NCI-H2107 treated with DMSO at 0.1 percent for 48 hours (cell line): ENCODE results near the gene MAN1C1.
A peak's percentile ranks its signal among the peaks of the same experiment; 100 is the strongest.

ENCODE experiments used
- DNase-seq: peaks from one replicate; lab custom pipeline; 2025; ENCODE audit not compliant: unreplicated experiment; lab: John Stamatoyannopoulos, UW

Gene MAN1C1

GRCh38 chr1:25616095-25616986, at the start of gene MAN1C1:
Gene MAN1C1, plus strand, starts transcription at chr1:25616791. Its CDS starts 1,007 bp downstream, at chr1:25617798.
- DNase-seq: peak; percentile 63

GRCh38 chr1:25567710-25568089, 48.9 kb upstream of the MAN1C1 start:
- no peak for DNase-seq

GRCh38 chr1:25568090-25568833, 48.3 kb upstream of the MAN1C1 start:
- DNase-seq: peak; percentile 80

- no peak for DNase-seq
These were observed 47.6 kb upstream of the MAN1C1 start for GRCh38 chr1:25568834-25569596.

GRCh38 chr1:25569597-25570396, 46.8 kb upstream of the MAN1C1 start:
- no peak for DNase-seq

- no peak for DNase-seq
These were observed 45.6 kb upstream of the MAN1C1 start for GRCh38 chr1:25570798-25571521.

- no peak for DNase-seq
These were observed 45.0 kb upstream of the MAN1C1 start for GRCh38 chr1:25571522-25571970.

GRCh38 chr1:25572107-25572506, 44.5 kb upstream of the MAN1C1 start:
- no peak for DNase-seq

GRCh38 chr1:25572708-25573590, 43.6 kb upstream of the MAN1C1 start:
- DNase-seq: no peak

GRCh38 chr1:25573591-25573930, 43.0 kb upstream of the MAN1C1 start:
- DNase-seq: no peak

GRCh38 chr1:25573961-25574360, 42.6 kb upstream of the MAN1C1 start:
- no peak for DNase-seq

GRCh38 chr1:25575191-25575590, 41.4 kb upstream of the MAN1C1 start:
- no peak for DNase-seq

- DNase-seq: no peak
These were observed 40.0 kb upstream of the MAN1C1 start for GRCh38 chr1:25576459-25577133.

- DNase-seq: no peak
These were observed 39.3 kb upstream of the MAN1C1 start for GRCh38 chr1:25577134-25577920.

- no peak for DNase-seq
These were observed 37.0 kb upstream of the MAN1C1 start for GRCh38 chr1:25579292-25580252.

- no peak for DNase-seq
These were observed 35.7 kb upstream of the MAN1C1 start for GRCh38 chr1:25580927-25581326.

- DNase-seq: no peak
These were observed 34.8 kb upstream of the MAN1C1 start for GRCh38 chr1:25581764-25582163.
